Mammary epithelial cell (primary cell): ENCODE measurements around the gene PMIS2.

ENCODE experiments used
- EZH2 ChIP-seq: IDR thresholded peaks from 2 replicates; pipeline ENCODE4 v1.6.1; 2012; ENCODE audit warnings: low read length, inconsistent platforms, borderline replicate concordance
- TF ChIP-seq, protein P1 (sequence below), 2 donors: IDR thresholded peaks in 1 of 2; conservative IDR thresholded peaks in 1 of 2; 2 replicates each; pipeline ENCODE4 v1.5.1; 2011 to 2012; ENCODE audit warnings: inconsistent platforms in 2 of 2, low read length in 2 of 2, mild to moderate bottlenecking in 2 of 2, control low read depth in 1 of 2, low read depth in 1 of 2; ENCODE audit not compliant: insufficient read depth in 1 of 2; ENCODE audit errors: extremely low read depth in 1 of 2

DNA sequence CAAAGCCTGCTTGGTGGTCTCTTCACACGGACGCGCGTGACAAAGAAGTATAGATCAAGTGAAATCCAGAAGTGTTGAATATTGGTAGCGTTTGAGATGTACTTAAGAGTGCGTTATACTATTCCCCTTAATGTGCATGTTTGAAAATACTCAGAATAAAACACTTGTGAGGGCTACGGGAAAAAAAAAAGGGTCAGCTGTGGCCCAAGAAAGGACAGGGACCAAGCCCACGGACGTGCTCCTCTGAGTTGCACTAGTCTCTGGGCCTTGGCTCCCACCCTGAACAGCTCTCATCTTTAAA, 42.2 kb downstream of the PMIS2 start:
- no peak for TF ChIP-seq EZH2
- TF ChIP-seq, protein P1, sequence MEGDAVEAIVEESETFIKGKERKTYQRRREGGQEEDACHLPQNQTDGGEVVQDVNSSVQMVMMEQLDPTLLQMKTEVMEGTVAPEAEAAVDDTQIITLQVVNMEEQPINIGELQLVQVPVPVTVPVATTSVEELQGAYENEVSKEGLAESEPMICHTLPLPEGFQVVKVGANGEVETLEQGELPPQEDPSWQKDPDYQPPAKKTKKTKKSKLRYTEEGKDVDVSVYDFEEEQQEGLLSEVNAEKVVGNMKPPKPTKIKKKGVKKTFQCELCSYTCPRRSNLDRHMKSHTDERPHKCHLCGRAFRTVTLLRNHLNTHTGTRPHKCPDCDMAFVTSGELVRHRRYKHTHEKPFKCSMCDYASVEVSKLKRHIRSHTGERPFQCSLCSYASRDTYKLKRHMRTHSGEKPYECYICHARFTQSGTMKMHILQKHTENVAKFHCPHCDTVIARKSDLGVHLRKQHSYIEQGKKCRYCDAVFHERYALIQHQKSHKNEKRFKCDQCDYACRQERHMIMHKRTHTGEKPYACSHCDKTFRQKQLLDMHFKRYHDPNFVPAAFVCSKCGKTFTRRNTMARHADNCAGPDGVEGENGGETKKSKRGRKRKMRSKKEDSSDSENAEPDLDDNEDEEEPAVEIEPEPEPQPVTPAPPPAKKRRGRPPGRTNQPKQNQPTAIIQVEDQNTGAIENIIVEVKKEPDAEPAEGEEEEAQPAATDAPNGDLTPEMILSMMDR (conservative IDR thresholded peaks at IDR 0.05 in 1 of 2, IDR thresholded peaks at IDR 0.05 in 1 of 2; ENCODE audit: extremely low read depth in 1 of 2, insufficient read depth in 1 of 2, low read depth in 1 of 2, low read length in 2 of 2), result no peak
